ENCODE measurements around the gene CALCR.

Gene CALCR

GRCh38 chr7:93562106-93562505, 12.4 kb downstream of the CALCR start:
- no peak overlapping the region for H3K4me3 ChIP-seq (ENCODE audit: low read depth, low read length)
- TF ChIP-seq CTCF (IDR thresholded peaks at IDR 0.05; ENCODE audit: low read depth, low read length), result no peak
- DNase-seq (ENCODE audit: low read depth, low spot score), result no peak
- in situ Hi-C loops (cut with HindIII; ENCODE audit: low sequenced_read_pairs), result no loop called here

- no peak overlapping the region for H3K4me3 ChIP-seq (ENCODE audit: low read depth, low read length)
- TF ChIP-seq CTCF (IDR thresholded peaks at IDR 0.05; ENCODE audit: low read depth, low read length), result no peak
- DNase-seq (ENCODE audit: low read depth, low spot score), result no peak
- in situ Hi-C loops (cut with HindIII; ENCODE audit: low sequenced_read_pairs), result no loop called here
Measured at GRCh38 chr7:93559639-93560491, 14.7 kb downstream of the CALCR start.

GRCh38 chr7:93558705-93559614, 15.6 kb downstream of the CALCR start:
- in situ Hi-C loops (cut with HindIII; ENCODE audit: low sequenced_read_pairs), result no loop called here
- DNase-seq (ENCODE audit: low read depth, low spot score), result peak; percentile 13

GRCh38 chr7:93551931-93552330, 22.6 kb downstream of the CALCR start:
- no peak for TF ChIP-seq CTCF (IDR thresholded peaks at IDR 0.05; ENCODE audit: low read depth, low read length)
- no peak overlapping the region for H3K4me3 ChIP-seq (ENCODE audit: low read depth, low read length)
- DNase-seq (ENCODE audit: low read depth, low spot score), result no peak
- in situ Hi-C loops (cut with HindIII; ENCODE audit: low sequenced_read_pairs), result no loop called here

More at GRCh38 chr7:93558705-93559614, 15.6 kb downstream of the CALCR start:
- no peak overlapping the region for H3K4me3 ChIP-seq (ENCODE audit: low read depth, low read length)
- TF ChIP-seq CTCF (IDR thresholded peaks at IDR 0.05; ENCODE audit: low read depth, low read length), result no peak

- in situ Hi-C loops (cut with HindIII; ENCODE audit: low sequenced_read_pairs), result no loop called here
- peak; percentile 64 for TF ChIP-seq CTCF (IDR thresholded peaks at IDR 0.05; ENCODE audit: low read depth, low read length)
- DNase-seq (ENCODE audit: low read depth, low spot score), result peak; percentile 66
- no peak overlapping the region for H3K4me3 ChIP-seq (ENCODE audit: low read depth, low read length)
Measured at GRCh38 chr7:93551063-93551895, 23.2 kb downstream of the CALCR start.

GRCh38 chr7:93547716-93548115, 26.8 kb downstream of the CALCR start:
- in situ Hi-C loops (cut with HindIII; ENCODE audit: low sequenced_read_pairs), result no loop called here
- no peak for TF ChIP-seq CTCF (IDR thresholded peaks at IDR 0.05; ENCODE audit: low read depth, low read length)
- DNase-seq (ENCODE audit: low read depth, low spot score), result no peak
- no peak overlapping the region for H3K4me3 ChIP-seq (ENCODE audit: low read depth, low read length)

Data from astrocyte of the spinal cord (primary cell).